CD4-positive, alpha-beta T cell (primary cell): ENCODE results near the gene DISP3. TPM values are rescaled to one million over a fixed set of nuclear protein-coding genes. Genes with fewer than 3 reads are reported as not detected.
A peak's percentile ranks its signal among the peaks of the same experiment; 100 is the strongest.

Source experiments
- ATAC-seq: fragments of 200-7000 bp; cut with Tn5 transposase; one replicate; pipeline ENCODE4 v1.10.0; 2022; ENCODE audit warnings: mild to moderate bottlenecking; ENCODE audit not compliant: poor library complexity
- CTCF ChIA-PET: fragments of 350-600 bp; sonication (Branson Sonifier 250); formaldehyde crosslinking; loops from one replicate; lab custom pipeline; 2021; ENCODE audit warnings: antibody characterized with exemption, inconsistent platforms; lab: Charles Lee
- POLR2A ChIA-PET: fragments of 350-600 bp; sonication (Branson Sonifier 250); formaldehyde crosslinking; loops from one replicate; lab custom pipeline; 2021; ENCODE audit warnings: antibody characterized with exemption, inconsistent platforms; lab: Charles Lee
- DNase-seq, 14 experiments: peaks; one replicate each; pipeline ENCODE4 v3.0.0-alpha.2; 2013 to 2020; ENCODE audit warnings: mixed read lengths in 2 of 14
- H3K27ac ChIP-seq, 2 donors: one replicate each; pipeline versions ENCODE4 v1.5.1 to v1.7.0; 2013; ENCODE audit warnings: low read length in 2 of 2, low read depth in 1 of 2, mild to moderate bottlenecking in 1 of 2
- H3K27me3 ChIP-seq, 2 experiments: 1 replicate in 1 of 2; 2 replicates in 1 of 2; pipeline versions ENCODE4 v1.6.1 to v1.7.0; 2013; ENCODE audit warnings: low read length in 2 of 2, control low read depth in 1 of 2, mild to moderate bottlenecking in 1 of 2, moderate library complexity in 1 of 2; ENCODE audit not compliant: insufficient read depth in 2 of 2, control insufficient read depth in 1 of 2
- H3K36me3 ChIP-seq: one replicate; pipeline ENCODE4 v1.6.1; 2013; ENCODE audit warnings: low read length, control low read depth; ENCODE audit not compliant: insufficient read depth
- H3K4me1 ChIP-seq: one replicate; pipeline ENCODE4 v1.6.1; 2013; ENCODE audit warnings: low read length, control low read depth; ENCODE audit not compliant: insufficient read depth
- H3K4me3 ChIP-seq: one replicate; pipeline ENCODE4 v1.5.1; 2013; ENCODE audit warnings: mild to moderate bottlenecking, low read length, moderate library complexity
- H3K9me3 ChIP-seq, 2 experiments: 1 replicate in 1 of 2; 2 replicates in 1 of 2; pipeline versions ENCODE4 v1.6.1 to v1.7.0; 2013; ENCODE audit warnings: low read length in 2 of 2, mild to moderate bottlenecking in 2 of 2, control low read depth in 1 of 2, moderate library complexity in 1 of 2; ENCODE audit not compliant: control insufficient read depth in 1 of 2, insufficient read depth in 1 of 2
- H3K27ac Mint-ChIP-seq: one replicate; pipeline ENCODE4 v1.8.0; 2020; ENCODE audit warnings: mixed read lengths
- H3K27me3 Mint-ChIP-seq: one replicate; pipeline ENCODE4 v1.8.0; 2021; ENCODE audit warnings: mixed read lengths
- H3K36me3 Mint-ChIP-seq: one replicate; pipeline ENCODE4 v1.8.0; 2021; ENCODE audit warnings: low read depth, mixed read lengths
- H3K4me1 Mint-ChIP-seq: one replicate; pipeline ENCODE4 v1.8.0; 2021; ENCODE audit warnings: low read depth, mixed read lengths
- H3K4me3 Mint-ChIP-seq: one replicate; pipeline ENCODE4 v1.8.0; 2020; ENCODE audit warnings: mild to moderate bottlenecking, mixed read lengths
- H3K9me3 Mint-ChIP-seq: one replicate; pipeline ENCODE4 v1.8.0; 2020; ENCODE audit warnings: mixed read lengths
- CTCF ChIP-seq: fragments of 200-600 bp; IDR thresholded peaks from one replicate; pipeline ENCODE4 v1.8.0; 2022; ENCODE audit warnings: antibody characterized with exemption, mild to moderate bottlenecking
- intact Hi-C, 2 experiments: fragments of 100-400 bp; cut with DNase I in 1 of 2; cut with micrococcal nuclease in 1 of 2; formaldehyde crosslinking; loops; one replicate each; pipeline versions ENCODE4 v1.15.1 to v1.9.0; 2023 to 2025; cut with DNase I, micrococcal nuclease
- total RNA-seq, 174 experiments: library from RNA in 2 of 174; stranded (reverse) in 2 of 174; gene quantifications; one replicate each; pipeline ENCODE4 v1.2.3 and lab custom pipeline; 2021 to 2026

The DISP3 gene
- total RNA-seq, 2 experiments from 2014 or later = 0.55 to 0.56 TPM

- POLR2A ChIA-PET = no interaction called here
- H3K27me3 ChIP-seq = peaks cover 0 to 5% of the 10 kb centered on the region in 2 experiments
- no peaks in the 10 kb centered on the region for H3K4me1 ChIP-seq
- Mint-ChIP-seq H3K36me3 (no peaks in the 10 kb centered on the region), H3K4me3 (no peak overlapping the region), H3K4me1 (peaks cover 8% of the 10 kb centered on the region), H3K9me3 (no peaks in the 10 kb centered on the region), H3K27me3 (peaks cover 40% of the 10 kb centered on the region), H3K27ac (no peak overlapping the region)
- DNase-seq (no peak), ATAC-seq (no peak)
- no peak overlapping the region for H3K4me3 ChIP-seq
- no peak overlapping the region for H3K27ac ChIP-seq
- H3K36me3 ChIP-seq = no peaks in the 10 kb centered on the region
- TF ChIP-seq CTCF = no peak
- intact Hi-C loops = no loop called here
- H3K9me3 ChIP-seq = peaks cover 0 to 4% of the 10 kb centered on the region in 2 experiments
- CTCF ChIA-PET = no interaction called here
These were observed 67.5 kb downstream of the DISP3 start for GRCh38 chr1:11546456-11546855.

GRCh38 chr1:11550664-11551283 is 71.8 kb downstream of the DISP3 start:
- no peaks in the 10 kb centered on the region for H3K9me3 Mint-ChIP-seq
- DNase-seq = peak in 8 of 14 experiments; percentile 8 to 58 (median 18)
- H3K27ac Mint-ChIP-seq = no peak overlapping the region
- H3K27me3 ChIP-seq = peaks cover 20 to 34% of the 10 kb centered on the region in 2 experiments
- H3K36me3 ChIP-seq = no peaks in the 10 kb centered on the region
- no peak overlapping the region for H3K4me3 Mint-ChIP-seq
- peaks cover 8% of the 10 kb centered on the region for H3K4me1 Mint-ChIP-seq
- TF ChIP-seq CTCF = no peak
- H3K9me3 ChIP-seq = peaks cover 0 to 4% of the 10 kb centered on the region in 2 experiments
- ChIA-PET POLR2A (no interaction called here), CTCF (no interaction called here)
- intact Hi-C loops = no loop called here
- ATAC-seq = no peak
- H3K4me1 ChIP-seq = no peaks in the 10 kb centered on the region
- no peak overlapping the region for H3K4me3 ChIP-seq
- H3K27me3 Mint-ChIP-seq = peaks cover 84% of the 10 kb centered on the region
- H3K27ac ChIP-seq = no peak overlapping the region
- no peaks in the 10 kb centered on the region for H3K36me3 Mint-ChIP-seq

DNA sequence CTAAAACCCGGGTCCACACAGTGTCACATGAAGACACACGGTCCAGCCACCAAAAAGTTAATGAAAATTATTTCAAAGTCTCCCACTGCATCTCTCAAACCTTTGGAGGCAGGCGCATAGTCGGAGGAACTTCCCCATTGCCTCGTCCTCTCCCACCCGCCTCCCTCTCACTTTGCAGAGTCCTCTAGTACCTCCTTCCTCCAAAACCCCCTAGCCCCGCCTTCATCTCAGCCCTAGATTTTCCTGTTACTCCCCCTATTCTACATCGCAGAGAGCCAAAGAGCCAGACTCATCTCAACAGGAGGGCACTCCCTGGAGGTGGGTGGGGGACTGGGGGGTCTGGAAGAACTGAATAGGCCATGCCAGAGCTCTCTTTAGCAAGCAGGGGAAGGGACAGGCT is 79.3 kb downstream of the DISP3 start:
- Mint-ChIP-seq H3K36me3 (no peaks in the 10 kb centered on the region), H3K4me1 (no peaks in the 10 kb centered on the region), H3K27me3 (peaks cover 82% of the 10 kb centered on the region), H3K9me3 (no peaks in the 10 kb centered on the region), H3K4me3 (no peak overlapping the region), H3K27ac (no peak overlapping the region)
- intact Hi-C loops = no loop called here
- Histone ChIP-seq H3K27me3 (peaks cover 24 to 46% of the 10 kb centered on the region in 2 experiments), H3K9me3 (peaks cover 0 to 7% of the 10 kb centered on the region in 2 experiments), H3K4me1 (no peaks in the 10 kb centered on the region), H3K36me3 (no peaks in the 10 kb centered on the region), H3K27ac (no peak overlapping the region), H3K4me3 (no peak overlapping the region)
- ATAC-seq (no peak), DNase-seq (no peak)
- no peak for TF ChIP-seq CTCF
- POLR2A ChIA-PET = no interaction called here
- CTCF ChIA-PET = no interaction called here
